22Rv1 (cell line): ENCODE results near the gene RAMACL.

Experiments used
- CTCF ChIP-seq: fragments of 450-650 bp; IDR thresholded peaks from 2 replicates; pipeline ENCODE4 v1.5.1; 2017; ENCODE audit warnings: mild to moderate bottlenecking
- ZFX ChIP-seq: fragments of 450-650 bp; IDR thresholded peaks from 2 replicates; pipeline ENCODE4 v1.6.1; 2017; ENCODE audit warnings: antibody characterized with exemption, borderline replicate concordance

DNA sequence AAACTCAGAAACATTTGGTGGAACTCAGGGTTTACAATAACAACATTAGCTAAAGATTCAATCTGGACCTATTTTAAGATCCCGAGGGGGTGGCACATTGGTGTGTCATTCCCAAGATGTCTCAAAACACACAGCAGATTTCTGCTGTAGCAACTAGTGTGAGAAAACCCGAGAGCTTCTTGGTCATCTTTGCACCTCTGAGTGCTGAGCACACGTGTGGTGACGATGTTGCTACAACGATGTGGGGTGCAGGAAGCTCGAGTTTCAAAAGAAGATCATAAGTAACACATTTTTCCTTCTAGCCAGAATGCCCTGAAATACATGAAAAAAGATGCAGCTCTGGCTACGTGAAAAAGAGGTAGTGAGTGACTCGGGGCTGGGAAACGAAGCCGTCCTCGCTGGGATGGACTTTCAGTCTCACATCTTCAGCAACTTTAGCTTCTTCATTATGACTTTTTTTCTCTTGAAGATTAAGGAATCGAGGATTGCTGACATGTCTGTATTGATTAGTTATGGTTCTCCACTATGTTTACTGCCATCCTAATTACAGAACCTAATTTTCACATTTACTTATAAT lies 1.5 kb downstream of the RAMACL start:
- TF ChIP-seq CTCF, result no peak
- no peak for TF ChIP-seq ZFX
